GM12878 (cell line): ENCODE data around the gene MEIOB. TPM values are rescaled to one million over a fixed set of nuclear protein-coding genes. Genes with fewer than 3 reads are reported as not detected.

ENCODE experiments used
- ASH2L ChIP-seq: fragments of 300-600, 200-600 bp; sonication (generic); IDR thresholded peaks from 2 replicates; pipeline ENCODE4 v1.6.1; 2017; ENCODE audit warnings: low read depth, mild to moderate bottlenecking, borderline replicate concordance
- CHD4 ChIP-seq: fragments of 200-600 bp; sonication (generic); IDR thresholded peaks from 2 replicates; pipeline ENCODE4 v1.6.1; 2016; ENCODE audit warnings: mild to moderate bottlenecking
- ETV6 ChIP-seq, 2 experiments: fragments of 450-650 bp in 1 of 2; IDR thresholded peaks in 1 of 2; conservative IDR thresholded peaks in 1 of 2; 2 replicates each; pipeline ENCODE4 v1.6.1; 2014; ENCODE audit warnings: antibody characterized with exemption in 1 of 2, borderline replicate concordance in 1 of 2, low read depth in 1 of 2, mild to moderate bottlenecking in 1 of 2, moderate library complexity in 1 of 2
- IKZF2 ChIP-seq, 2 experiments: fragments of 450-650 bp; IDR thresholded peaks; 2 replicates each; pipeline ENCODE4 v1.6.1; 2017; ENCODE audit warnings: mild to moderate bottlenecking in 2 of 2, moderate library complexity in 2 of 2
- KAT2A ChIP-seq: conservative IDR thresholded peaks from 2 replicates; pipeline ENCODE4 v1.6.1; 2011; ENCODE audit warnings: low read depth, low read length; ENCODE audit not compliant: control insufficient read depth
- KDM1A ChIP-seq: fragments of 200-600 bp; sonication (generic); IDR thresholded peaks from 2 replicates; pipeline ENCODE4 v1.6.1; 2016; ENCODE audit warnings: borderline replicate concordance
- MTA3 ChIP-seq: IDR thresholded peaks from 2 replicates; pipeline ENCODE4 v1.6.1; 2012; ENCODE audit warnings: low read length, inconsistent platforms, borderline replicate concordance
- MYC ChIP-seq: IDR thresholded peaks from 2 replicates; pipeline ENCODE4 v1.6.1; 2011; ENCODE audit warnings: mild to moderate bottlenecking, low read length, moderate library complexity, inconsistent platforms; ENCODE audit not compliant: insufficient read depth, insufficient replicate concordance, insufficient read length, severe bottlenecking
- NFYB ChIP-seq: IDR thresholded peaks from 2 replicates; pipeline ENCODE4 v1.6.1; 2011; ENCODE audit warnings: low read depth, mild to moderate bottlenecking, low read length, improper control_type of control experiment, moderate library complexity; ENCODE audit not compliant: insufficient read depth
- PAX8 ChIP-seq: fragments of 450-650 bp; IDR thresholded peaks from 2 replicates; pipeline ENCODE4 v1.6.1; 2017; ENCODE audit warnings: mild to moderate bottlenecking, moderate library complexity
- RUNX3 ChIP-seq: IDR thresholded peaks from 2 replicates; pipeline ENCODE4 v1.6.1; 2012; ENCODE audit warnings: low read length, inconsistent platforms
- WRNIP1 ChIP-seq: IDR thresholded peaks from 2 replicates; pipeline ENCODE4 v1.6.1; 2011; ENCODE audit warnings: low read depth, low read length, improper control_type of control experiment, borderline replicate concordance
- polyA plus RNA-seq, 11 experiments: library from polyadenylated mRNA; depleted of rRNA in 4 of 11; unstranded in 6 of 11; stranded (reverse) in 5 of 11; fragments of >200 nt; fragmentation: Nextera tagmentation in 4 of 11; fragmentation: Illumina TruSeq in 1 of 11; extraction: Ambion mirVana in 4 of 11; extraction: Trizol in 1 of 11; gene quantifications; 1 replicate in 1 of 11; 2 replicates in 10 of 11; pipeline versions ENCODE4 v1.2.1 to v1.2.3, GENCODE V29; 2011 to 2016; ENCODE audit warnings: inconsistent platforms in 2 of 11, missing spikeins in 2 of 11, low read depth in 1 of 11
- total RNA-seq, 4 experiments: library from RNA; depleted of rRNA in 3 of 4; stranded (reverse); fragments of >200 nt in 3 of 4; fragmentation: Illumina TruSeq in 1 of 4; extraction: Trizol in 1 of 4; gene quantifications; 2 replicates each; pipeline versions ENCODE4 v1.2.1 to v1.2.3, GENCODE V29; 2013 to 2021
- TF ChIP-seq, protein P1 (sequence below): IDR thresholded peaks from 2 replicates; pipeline ENCODE4 v1.6.1; 2012; ENCODE audit warnings: low read length, inconsistent platforms
- TF ChIP-seq, protein P2 (sequence below): fragments of 450-650 bp; formaldehyde crosslinking; IDR thresholded peaks from 2 replicates; pipeline ENCODE4 v1.4.0; 2022; ENCODE audit warnings: mild to moderate bottlenecking, moderate library complexity
- TF ChIP-seq, protein P3 (sequence below): fragments of 450-650 bp; IDR thresholded peaks from 2 replicates; pipeline ENCODE4 v1.6.1; 2017; ENCODE audit warnings: mild to moderate bottlenecking
- TF ChIP-seq, protein P4 (sequence below): fragments of 450-650 bp; IDR thresholded peaks from 2 replicates; pipeline ENCODE4 v1.6.1; 2017; ENCODE audit warnings: low read depth, mild to moderate bottlenecking, moderate library complexity
- TF ChIP-seq, protein P5 (sequence below): IDR thresholded peaks from 2 replicates; pipeline ENCODE4 v1.6.1; 2012; ENCODE audit warnings: mild to moderate bottlenecking, low read depth, low read length

The MEIOB gene
- total and polyA plus RNA-seq, 10 of the 15 experiments (the other 5 are each of a cell fraction or from before 2014, with no cell fraction given): 0.04 to 0.26 (median 0.09) TPM; not detected in 5

DNA sequence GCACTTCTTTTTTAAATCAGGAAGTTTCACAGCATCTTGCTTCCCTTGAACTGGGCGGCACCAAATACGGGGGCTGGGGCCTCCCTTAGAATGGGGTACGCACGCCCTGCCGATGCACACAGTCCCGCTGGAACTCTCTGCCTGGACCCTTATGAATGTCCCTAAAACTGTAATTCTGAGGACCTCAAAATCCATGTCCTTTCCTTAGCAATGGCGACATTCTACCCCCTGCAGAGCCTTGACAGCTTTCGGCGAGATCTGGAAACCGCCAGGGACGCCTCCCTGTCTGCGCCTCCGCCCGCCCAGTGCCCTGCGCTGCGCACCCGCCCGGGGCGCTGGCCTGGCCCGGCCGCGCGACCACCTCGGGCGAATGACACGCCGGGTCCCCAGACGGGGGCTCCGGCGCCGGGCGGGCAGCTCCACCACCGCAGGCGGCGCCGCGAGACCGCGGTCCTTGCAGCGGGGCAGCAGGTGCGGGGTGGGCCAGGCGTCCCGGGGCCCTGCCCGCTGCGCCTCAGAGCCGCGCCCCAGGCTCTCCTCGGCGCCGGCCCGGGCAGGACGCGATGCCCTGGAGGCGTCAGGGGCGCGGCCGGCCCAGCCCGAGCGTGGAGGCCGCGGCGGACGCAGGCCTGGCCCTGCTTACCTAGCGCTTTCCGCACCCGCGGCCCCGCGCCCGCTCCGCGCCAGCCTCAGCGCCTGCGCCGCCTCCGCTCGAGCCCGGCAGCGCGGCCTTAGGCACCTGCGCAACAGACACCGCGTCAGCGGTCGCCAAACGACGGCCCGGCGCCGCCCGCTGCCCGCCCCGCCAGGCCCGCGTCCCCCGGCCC, 45.9 kb downstream of the MEIOB start (continued):
- TF ChIP-seq, protein P1, sequence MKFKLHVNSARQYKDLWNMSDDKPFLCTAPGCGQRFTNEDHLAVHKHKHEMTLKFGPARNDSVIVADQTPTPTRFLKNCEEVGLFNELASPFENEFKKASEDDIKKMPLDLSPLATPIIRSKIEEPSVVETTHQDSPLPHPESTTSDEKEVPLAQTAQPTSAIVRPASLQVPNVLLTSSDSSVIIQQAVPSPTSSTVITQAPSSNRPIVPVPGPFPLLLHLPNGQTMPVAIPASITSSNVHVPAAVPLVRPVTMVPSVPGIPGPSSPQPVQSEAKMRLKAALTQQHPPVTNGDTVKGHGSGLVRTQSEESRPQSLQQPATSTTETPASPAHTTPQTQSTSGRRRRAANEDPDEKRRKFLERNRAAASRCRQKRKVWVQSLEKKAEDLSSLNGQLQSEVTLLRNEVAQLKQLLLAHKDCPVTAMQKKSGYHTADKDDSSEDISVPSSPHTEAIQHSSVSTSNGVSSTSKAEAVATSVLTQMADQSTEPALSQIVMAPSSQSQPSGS: no peak
- no peak for TF ChIP-seq PAX8
- no peak for TF ChIP-seq ETV6 (conservative IDR thresholded peaks at IDR 0.05 in 1 of 2, IDR thresholded peaks at IDR 0.05 in 1 of 2; ENCODE audit: borderline replicate concordance in 1 of 2, low read depth in 1 of 2)
- TF ChIP-seq, protein P2, sequence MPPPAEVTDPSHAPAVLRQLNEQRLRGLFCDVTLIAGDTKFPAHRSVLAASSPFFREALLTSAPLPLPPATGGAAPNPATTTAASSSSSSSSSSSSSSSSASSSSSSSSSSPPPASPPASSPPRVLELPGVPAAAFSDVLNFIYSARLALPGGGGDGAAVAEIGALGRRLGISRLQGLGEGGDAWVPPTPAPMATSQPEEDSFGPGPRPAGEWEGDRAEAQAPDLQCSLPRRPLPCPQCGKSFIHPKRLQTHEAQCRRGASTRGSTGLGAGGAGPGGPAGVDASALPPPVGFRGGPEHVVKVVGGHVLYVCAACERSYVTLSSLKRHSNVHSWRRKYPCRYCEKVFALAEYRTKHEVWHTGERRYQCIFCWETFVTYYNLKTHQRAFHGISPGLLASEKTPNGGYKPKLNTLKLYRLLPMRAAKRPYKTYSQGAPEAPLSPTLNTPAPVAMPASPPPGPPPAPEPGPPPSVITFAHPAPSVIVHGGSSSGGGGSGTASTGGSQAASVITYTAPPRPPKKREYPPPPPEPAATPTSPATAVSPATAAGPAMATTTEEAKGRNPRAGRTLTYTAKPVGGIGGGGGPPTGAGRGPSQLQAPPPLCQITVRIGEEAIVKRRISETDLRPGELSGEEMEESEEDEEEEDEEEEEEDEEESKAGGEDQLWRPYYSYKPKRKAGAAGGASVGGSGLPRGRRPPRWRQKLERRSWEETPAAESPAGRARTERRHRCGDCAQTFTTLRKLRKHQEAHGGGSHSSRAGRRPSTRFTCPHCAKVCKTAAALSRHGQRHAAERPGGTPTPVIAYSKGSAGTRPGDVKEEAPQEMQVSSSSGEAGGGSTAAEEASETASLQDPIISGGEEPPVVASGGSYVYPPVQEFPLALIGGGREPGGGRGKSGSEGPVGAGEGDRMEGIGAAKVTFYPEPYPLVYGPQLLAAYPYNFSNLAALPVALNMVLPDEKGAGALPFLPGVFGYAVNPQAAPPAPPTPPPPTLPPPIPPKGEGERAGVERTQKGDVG (CRISPR knock-in tag): no peak
- TF ChIP-seq ASH2L: no peak
- no peak for TF ChIP-seq MTA3
- TF ChIP-seq, protein P3, sequence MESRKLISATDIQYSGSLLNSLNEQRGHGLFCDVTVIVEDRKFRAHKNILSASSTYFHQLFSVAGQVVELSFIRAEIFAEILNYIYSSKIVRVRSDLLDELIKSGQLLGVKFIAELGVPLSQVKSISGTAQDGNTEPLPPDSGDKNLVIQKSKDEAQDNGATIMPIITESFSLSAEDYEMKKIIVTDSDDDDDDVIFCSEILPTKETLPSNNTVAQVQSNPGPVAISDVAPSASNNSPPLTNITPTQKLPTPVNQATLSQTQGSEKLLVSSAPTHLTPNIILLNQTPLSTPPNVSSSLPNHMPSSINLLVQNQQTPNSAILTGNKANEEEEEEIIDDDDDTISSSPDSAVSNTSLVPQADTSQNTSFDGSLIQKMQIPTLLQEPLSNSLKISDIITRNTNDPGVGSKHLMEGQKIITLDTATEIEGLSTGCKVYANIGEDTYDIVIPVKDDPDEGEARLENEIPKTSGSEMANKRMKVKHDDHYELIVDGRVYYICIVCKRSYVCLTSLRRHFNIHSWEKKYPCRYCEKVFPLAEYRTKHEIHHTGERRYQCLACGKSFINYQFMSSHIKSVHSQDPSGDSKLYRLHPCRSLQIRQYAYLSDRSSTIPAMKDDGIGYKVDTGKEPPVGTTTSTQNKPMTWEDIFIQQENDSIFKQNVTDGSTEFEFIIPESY: no peak
- no peak for TF ChIP-seq NFYB
- TF ChIP-seq KAT2A: no peak
- TF ChIP-seq, protein P4, sequence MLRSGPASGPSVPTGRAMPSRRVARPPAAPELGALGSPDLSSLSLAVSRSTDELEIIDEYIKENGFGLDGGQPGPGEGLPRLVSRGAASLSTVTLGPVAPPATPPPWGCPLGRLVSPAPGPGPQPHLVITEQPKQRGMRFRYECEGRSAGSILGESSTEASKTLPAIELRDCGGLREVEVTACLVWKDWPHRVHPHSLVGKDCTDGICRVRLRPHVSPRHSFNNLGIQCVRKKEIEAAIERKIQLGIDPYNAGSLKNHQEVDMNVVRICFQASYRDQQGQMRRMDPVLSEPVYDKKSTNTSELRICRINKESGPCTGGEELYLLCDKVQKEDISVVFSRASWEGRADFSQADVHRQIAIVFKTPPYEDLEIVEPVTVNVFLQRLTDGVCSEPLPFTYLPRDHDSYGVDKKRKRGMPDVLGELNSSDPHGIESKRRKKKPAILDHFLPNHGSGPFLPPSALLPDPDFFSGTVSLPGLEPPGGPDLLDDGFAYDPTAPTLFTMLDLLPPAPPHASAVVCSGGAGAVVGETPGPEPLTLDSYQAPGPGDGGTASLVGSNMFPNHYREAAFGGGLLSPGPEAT: no peak
- no peak; the same call in 1 of the 2 replicates for TF ChIP-seq RUNX3
- no peak for TF ChIP-seq KDM1A
- no peak for TF ChIP-seq IKZF2 (IDR thresholded peaks at IDR 0.05)
- TF ChIP-seq CHD4: no peak
- TF ChIP-seq WRNIP1: no peak
- TF ChIP-seq, protein P5, sequence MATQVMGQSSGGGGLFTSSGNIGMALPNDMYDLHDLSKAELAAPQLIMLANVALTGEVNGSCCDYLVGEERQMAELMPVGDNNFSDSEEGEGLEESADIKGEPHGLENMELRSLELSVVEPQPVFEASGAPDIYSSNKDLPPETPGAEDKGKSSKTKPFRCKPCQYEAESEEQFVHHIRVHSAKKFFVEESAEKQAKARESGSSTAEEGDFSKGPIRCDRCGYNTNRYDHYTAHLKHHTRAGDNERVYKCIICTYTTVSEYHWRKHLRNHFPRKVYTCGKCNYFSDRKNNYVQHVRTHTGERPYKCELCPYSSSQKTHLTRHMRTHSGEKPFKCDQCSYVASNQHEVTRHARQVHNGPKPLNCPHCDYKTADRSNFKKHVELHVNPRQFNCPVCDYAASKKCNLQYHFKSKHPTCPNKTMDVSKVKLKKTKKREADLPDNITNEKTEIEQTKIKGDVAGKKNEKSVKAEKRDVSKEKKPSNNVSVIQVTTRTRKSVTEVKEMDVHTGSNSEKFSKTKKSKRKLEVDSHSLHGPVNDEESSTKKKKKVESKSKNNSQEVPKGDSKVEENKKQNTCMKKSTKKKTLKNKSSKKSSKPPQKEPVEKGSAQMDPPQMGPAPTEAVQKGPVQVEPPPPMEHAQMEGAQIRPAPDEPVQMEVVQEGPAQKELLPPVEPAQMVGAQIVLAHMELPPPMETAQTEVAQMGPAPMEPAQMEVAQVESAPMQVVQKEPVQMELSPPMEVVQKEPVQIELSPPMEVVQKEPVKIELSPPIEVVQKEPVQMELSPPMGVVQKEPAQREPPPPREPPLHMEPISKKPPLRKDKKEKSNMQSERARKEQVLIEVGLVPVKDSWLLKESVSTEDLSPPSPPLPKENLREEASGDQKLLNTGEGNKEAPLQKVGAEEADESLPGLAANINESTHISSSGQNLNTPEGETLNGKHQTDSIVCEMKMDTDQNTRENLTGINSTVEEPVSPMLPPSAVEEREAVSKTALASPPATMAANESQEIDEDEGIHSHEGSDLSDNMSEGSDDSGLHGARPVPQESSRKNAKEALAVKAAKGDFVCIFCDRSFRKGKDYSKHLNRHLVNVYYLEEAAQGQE: no peak
- TF ChIP-seq MYC: no peak
